Panc1 (cell line): ENCODE measurements around the gene USP17L26. TPM values are rescaled to one million over a fixed set of nuclear protein-coding genes. Genes with fewer than 3 reads are reported as not detected.
"Not testable (repeated sequence)": the region's sequence is repeated elsewhere in the genome, so short reads cannot be mapped to it uniquely, and the experiment has no call there.

Experiments
- ATAC-seq: fragments of 200-7000 bp; cut with Tn5 transposase; 2 replicates; pipeline ENCODE4 v1.9.1; 2020; ENCODE audit warnings: mild to moderate bottlenecking, moderate library complexity
- BruUV-seq: library from RNA; stranded (reverse); fragments of 400-500 nt; replicated peaks from 2 replicates; lab custom pipeline; 2021; lab: Mats Ljungman, UMichigan
- CTCF ChIA-PET: fragments of 300-600 bp; sonication (Branson Sonifier 250); formaldehyde crosslinking; loops from one replicate; lab custom pipeline; 2022; ENCODE audit warnings: antibody characterized with exemption; lab: Charles Lee
- POLR2A ChIA-PET: fragments of 300-600 bp; sonication (Branson Sonifier 250); formaldehyde crosslinking; loops from one replicate; lab custom pipeline; 2022; ENCODE audit warnings: antibody characterized with exemption; lab: Charles Lee
- DNase-seq: peaks from one replicate; pipeline ENCODE4 v3.0.0-alpha.2; 2010; ENCODE audit warnings: low read depth, low spot score
- H3K27ac ChIP-seq: 2 replicates; pipeline ENCODE4 v1.5.1; 2011; ENCODE audit warnings: mild to moderate bottlenecking, low read length, inconsistent platforms
- H3K27me3 ChIP-seq: fragments of 200-500 bp; sonication (Bioruptor generic); 2 replicates; pipeline ENCODE4 v1.6.0; 2014; ENCODE audit warnings: low read length, inconsistent platforms; ENCODE audit not compliant: control insufficient read depth, insufficient read depth
- H3K36me3 ChIP-seq: fragments of 200-500 bp; sonication (Bioruptor generic); 2 replicates; pipeline ENCODE4 v1.5.1; 2014; ENCODE audit warnings: inconsistent platforms, mild to moderate bottlenecking, low read length, moderate library complexity; ENCODE audit not compliant: control insufficient read depth, insufficient read depth
- H3K4me1 ChIP-seq: 2 replicates; pipeline ENCODE4 v1.5.1; 2011; ENCODE audit warnings: inconsistent platforms, mild to moderate bottlenecking, low read length, moderate library complexity; ENCODE audit not compliant: control insufficient read depth, insufficient read depth
- H3K4me3 ChIP-seq, 2 experiments: 2 replicates each; pipeline ENCODE4 v1.5.1; 2011 to 2012; ENCODE audit warnings: low read depth in 2 of 2, low read length in 2 of 2, mild to moderate bottlenecking in 2 of 2, inconsistent platforms in 1 of 2, moderate library complexity in 1 of 2
- H3K9me3 ChIP-seq: fragments of 200-500 bp; sonication (Bioruptor generic); 2 replicates; pipeline ENCODE4 v1.5.1; 2014; ENCODE audit warnings: low read depth, mild to moderate bottlenecking, inconsistent platforms, low read length, moderate library complexity; ENCODE audit not compliant: control insufficient read depth, insufficient read depth
- CTCF ChIP-seq: fragments of 450-650 bp; IDR thresholded peaks from 2 replicates; pipeline ENCODE4 v1.5.1; 2017; ENCODE audit warnings: mild to moderate bottlenecking
- in situ Hi-C: cut with HindIII; loops from 2 replicates; pipeline ENCODE4 v1.10.0; 2016; ENCODE audit warnings: low sequenced_read_pairs, low pct_unique_long_range_greater_than_20kb
- intact Hi-C: fragments of 100-400 bp; cut with micrococcal nuclease; formaldehyde crosslinking; loops from one replicate; pipeline ENCODE4 v1.10.0; 2022; ENCODE audit not compliant: unreplicated experiment
- total RNA-seq: library from RNA; stranded (reverse); gene quantifications from one replicate; pipeline ENCODE4 v1.2.1, GENCODE V29; 2021; ENCODE audit not compliant: unreplicated experiment

The USP17L26 gene
- total RNA-seq, 1 experiment from 2014 or later: not detected

- H3K27ac ChIP-seq, H3K36me3 ChIP-seq, H3K4me3 ChIP-seq, H3K27me3 ChIP-seq, in situ Hi-C loops, ATAC-seq, BruUV-seq, CTCF ChIA-PET, POLR2A ChIA-PET, DNase-seq, H3K4me1 ChIP-seq, intact Hi-C loops, H3K9me3 ChIP-seq: not testable (repeated sequence)
These were observed 16.4 kb downstream of the USP17L26 start for GRCh38 chr4:9350866-9351265.

GRCh38 chr4:9353338-9353737 is 18.9 kb downstream of the USP17L26 start, which contains the start of gene USP17L29:
Gene USP17L29 (plus strand): TSS chr4:9353638. CDS start chr4:9353638, 0 bp downstream.
- in situ Hi-C loops, H3K9me3 ChIP-seq, ATAC-seq, DNase-seq, intact Hi-C loops, H3K27me3 ChIP-seq, POLR2A ChIA-PET, BruUV-seq, H3K36me3 ChIP-seq, CTCF ChIA-PET, H3K4me3 ChIP-seq, H3K27ac ChIP-seq, H3K4me1 ChIP-seq: not testable (repeated sequence)

GRCh38 chr4:9362829-9363228 is 28.4 kb downstream of the USP17L26 start, which contains the start of gene USP17L30:
Gene USP17L30 (plus strand): TSS chr4:9363129. CDS start chr4:9363129, 0 bp downstream.
- DNase-seq, H3K9me3 ChIP-seq, H3K27me3 ChIP-seq, H3K4me1 ChIP-seq, H3K36me3 ChIP-seq, H3K27ac ChIP-seq, BruUV-seq, H3K4me3 ChIP-seq, in situ Hi-C loops, intact Hi-C loops, POLR2A ChIA-PET, CTCF ChIA-PET, ATAC-seq: not testable (repeated sequence)

GRCh38 chr4:9379881-9380280 is 45.4 kb downstream of the USP17L26 start:
- DNase-seq, H3K4me3 ChIP-seq, H3K27ac ChIP-seq, POLR2A ChIA-PET, H3K9me3 ChIP-seq, H3K4me1 ChIP-seq, intact Hi-C loops, BruUV-seq, in situ Hi-C loops, CTCF ChIA-PET, H3K36me3 ChIP-seq, H3K27me3 ChIP-seq, ATAC-seq: not testable (repeated sequence)

- ATAC-seq, H3K9me3 ChIP-seq, POLR2A ChIA-PET, H3K4me1 ChIP-seq, H3K27ac ChIP-seq, intact Hi-C loops, H3K36me3 ChIP-seq, H3K27me3 ChIP-seq, BruUV-seq, CTCF ChIA-PET, DNase-seq, in situ Hi-C loops: not testable (repeated sequence)
- H3K4me3 ChIP-seq: peak overlapping the region; percentile 33 to 38; a peak in 3 of 4 replicates
- peak; percentile 71 for TF ChIP-seq CTCF
These were observed 46.6 kb downstream of the USP17L26 start for GRCh38 chr4:9381012-9381534.
